Retinal pigment epithelial cell (primary cell): ENCODE results near the gene SPEG.

Source experiments
- DNase-seq: peaks from one replicate; pipeline ENCODE4 v3.0.0-alpha.2; 2010; ENCODE audit warnings: low read depth
- H3K4me3 ChIP-seq: 2 replicates; pipeline ENCODE4 v1.5.1; 2011; ENCODE audit warnings: mild to moderate bottlenecking, low read length, control low read depth, moderate library complexity
- TF ChIP-seq, protein P1 (sequence below): conservative IDR thresholded peaks from 2 replicates; pipeline ENCODE4 v1.5.1; 2011; ENCODE audit warnings: low read depth, low read length, control low read depth, inconsistent platforms

The SPEG gene

GRCh38 chr2:219489315-219489714, 54.7 kb downstream of the SPEG start:
- no peak overlapping the region for H3K4me3 ChIP-seq
- TF ChIP-seq, protein P1, sequence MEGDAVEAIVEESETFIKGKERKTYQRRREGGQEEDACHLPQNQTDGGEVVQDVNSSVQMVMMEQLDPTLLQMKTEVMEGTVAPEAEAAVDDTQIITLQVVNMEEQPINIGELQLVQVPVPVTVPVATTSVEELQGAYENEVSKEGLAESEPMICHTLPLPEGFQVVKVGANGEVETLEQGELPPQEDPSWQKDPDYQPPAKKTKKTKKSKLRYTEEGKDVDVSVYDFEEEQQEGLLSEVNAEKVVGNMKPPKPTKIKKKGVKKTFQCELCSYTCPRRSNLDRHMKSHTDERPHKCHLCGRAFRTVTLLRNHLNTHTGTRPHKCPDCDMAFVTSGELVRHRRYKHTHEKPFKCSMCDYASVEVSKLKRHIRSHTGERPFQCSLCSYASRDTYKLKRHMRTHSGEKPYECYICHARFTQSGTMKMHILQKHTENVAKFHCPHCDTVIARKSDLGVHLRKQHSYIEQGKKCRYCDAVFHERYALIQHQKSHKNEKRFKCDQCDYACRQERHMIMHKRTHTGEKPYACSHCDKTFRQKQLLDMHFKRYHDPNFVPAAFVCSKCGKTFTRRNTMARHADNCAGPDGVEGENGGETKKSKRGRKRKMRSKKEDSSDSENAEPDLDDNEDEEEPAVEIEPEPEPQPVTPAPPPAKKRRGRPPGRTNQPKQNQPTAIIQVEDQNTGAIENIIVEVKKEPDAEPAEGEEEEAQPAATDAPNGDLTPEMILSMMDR = no peak
- no peak for DNase-seq

GRCh38 chr2:219490186-219490585, 55.5 kb downstream of the SPEG start:
- DNase-seq = no peak
- H3K4me3 ChIP-seq = no peak overlapping the region
- TF ChIP-seq, protein P1 = no peak

DNA sequence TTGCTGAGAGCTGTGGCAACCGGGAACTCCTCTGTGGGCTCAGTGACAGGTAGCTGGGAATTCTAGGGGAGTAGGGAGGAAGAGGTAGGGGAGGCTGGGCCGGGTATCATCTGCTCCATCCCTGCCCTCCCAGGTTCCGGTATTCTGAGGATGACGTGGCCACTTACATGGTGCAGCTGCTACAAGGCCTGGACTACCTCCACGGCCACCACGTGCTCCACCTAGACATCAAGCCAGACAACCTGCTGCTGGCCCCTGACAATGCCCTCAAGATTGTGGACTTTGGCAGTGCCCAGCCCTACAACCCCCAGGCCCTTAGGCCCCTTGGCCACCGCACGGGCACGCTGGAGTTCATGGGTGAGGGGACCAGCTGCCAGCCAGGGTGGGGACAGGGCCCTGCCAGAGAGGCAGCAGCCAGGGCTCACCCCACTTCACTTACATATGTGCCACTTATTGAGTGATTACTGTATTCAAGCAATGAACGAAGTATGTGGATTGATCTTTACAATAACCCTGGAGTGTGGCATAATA, 56.0 kb downstream of the SPEG start:
- H3K4me3 ChIP-seq = no peak overlapping the region
- DNase-seq = no peak

GRCh38 chr2:219491278-219491963, 56.8 kb downstream of the SPEG start:
- DNase-seq = no peak
- TF ChIP-seq, protein P1 = no peak
- H3K4me3 ChIP-seq = no peak overlapping the region

More for the DNA sequence above, 56.0 kb downstream of the SPEG start:
- TF ChIP-seq, protein P1 = no peak

DNA sequence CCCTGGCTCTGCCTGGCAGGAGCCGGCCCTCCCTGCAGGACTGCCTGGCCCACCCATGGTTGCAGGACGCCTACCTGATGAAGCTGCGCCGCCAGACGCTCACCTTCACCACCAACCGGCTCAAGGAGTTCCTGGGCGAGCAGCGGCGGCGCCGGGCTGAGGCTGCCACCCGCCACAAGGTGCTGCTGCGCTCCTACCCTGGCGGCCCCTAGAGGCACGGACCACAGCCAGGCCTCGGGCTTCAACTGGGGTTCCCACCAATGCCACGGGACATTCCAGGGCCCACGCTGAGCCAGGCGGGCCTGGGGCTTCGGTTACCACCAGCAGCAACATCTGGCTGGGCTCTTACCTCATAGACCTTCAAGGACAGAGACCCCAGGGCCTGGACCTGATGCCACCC, 57.9 kb downstream of the SPEG start:
- DNase-seq = no peak
- TF ChIP-seq, protein P1 = no peak
- H3K4me3 ChIP-seq = no peak overlapping the region

DNA sequence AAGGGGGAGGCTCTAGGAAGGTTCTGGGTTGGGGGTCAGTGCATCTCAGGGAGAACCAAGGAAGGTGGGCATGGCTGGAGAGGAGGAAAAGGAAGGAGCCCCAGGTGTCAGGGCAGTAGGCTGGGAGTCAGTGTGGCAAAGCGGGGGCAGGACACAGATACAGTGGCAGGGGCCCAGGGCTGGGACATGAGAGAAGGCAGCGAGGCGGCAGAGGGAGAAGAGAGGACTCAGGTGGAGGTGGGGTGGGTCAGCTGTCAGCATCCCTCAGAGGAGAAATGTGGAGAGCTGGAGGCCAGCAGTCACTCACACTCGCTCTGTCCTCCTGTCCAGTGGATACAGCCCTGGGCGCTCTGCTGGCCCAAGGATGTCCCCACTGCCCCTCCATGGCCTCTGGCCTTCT, 58.4 kb downstream of the SPEG start:
- H3K4me3 ChIP-seq = no peak overlapping the region
- DNase-seq = no peak
- TF ChIP-seq, protein P1 = no peak

DNA sequence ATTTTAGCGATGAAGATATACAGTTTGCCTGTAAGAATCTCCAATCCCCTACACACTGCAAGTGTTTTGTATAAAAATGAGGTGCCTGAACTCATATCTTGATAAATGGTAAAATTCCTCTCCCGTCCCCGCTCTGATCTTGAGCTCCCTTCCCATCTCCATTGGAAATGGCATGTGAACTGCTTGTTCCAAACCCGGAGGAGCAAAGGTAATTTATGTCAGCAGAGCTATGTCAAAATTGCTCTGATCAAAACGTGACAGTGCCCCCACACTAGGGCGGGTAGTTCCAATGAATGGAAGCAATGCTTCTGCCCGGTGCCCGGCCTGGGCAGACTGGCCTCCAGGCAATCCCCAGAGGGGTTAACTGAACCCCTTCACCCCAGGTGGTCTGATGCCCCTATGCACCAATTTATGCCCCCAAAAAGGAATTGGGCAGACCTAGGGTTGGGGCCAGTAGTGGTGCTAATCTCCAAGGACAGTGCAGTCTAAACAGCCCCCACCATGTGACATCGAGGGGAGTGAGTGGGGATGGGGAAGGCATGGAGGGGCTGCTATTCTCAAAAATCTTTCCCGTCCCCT, 60.4 kb downstream of the SPEG start:
- TF ChIP-seq, protein P1 = no peak
- H3K4me3 ChIP-seq = no peak overlapping the region
- DNase-seq = no peak
